Omental fat pad (tissue), 4 donors: Measurements from ENCODE around the gene BCL2L15. TPM values are rescaled to one million over a fixed set of nuclear protein-coding genes. Genes with fewer than 3 reads are reported as not detected.

Experiments
- ATAC-seq: fragments of 150-250 bp; one replicate; pipeline ENCODE4 v1.9.1; 2016; ENCODE audit warnings: mild to moderate bottlenecking, moderate library complexity; ENCODE audit not compliant: low FRiP score
- DNase-seq: peaks from one replicate; pipeline ENCODE4 v3.0.0-alpha.2; 2019; ENCODE audit warnings: low spot score
- total RNA-seq, 4 donors: library from RNA; depleted of rRNA; stranded (reverse); fragments of >200 nt; gene quantifications; one replicate each; pipeline ENCODE4 v1.1.0, GENCODE V29; 2016
- TF ChIP-seq, protein P1 (sequence below), 3 donors: fragments of 450-650 bp; IDR thresholded peaks; one replicate each; pipeline ENCODE4 v1.5.1; 2016 to 2017; ENCODE audit warnings: antibody characterized with exemption in 3 of 3, mild to moderate bottlenecking in 3 of 3, moderate library complexity in 2 of 3

BCL2L15 gene
- total RNA-seq, 4 donors from 2014 or later: 0.19 to 0.63 (median 0.37) TPM

- TF ChIP-seq, protein P1, sequence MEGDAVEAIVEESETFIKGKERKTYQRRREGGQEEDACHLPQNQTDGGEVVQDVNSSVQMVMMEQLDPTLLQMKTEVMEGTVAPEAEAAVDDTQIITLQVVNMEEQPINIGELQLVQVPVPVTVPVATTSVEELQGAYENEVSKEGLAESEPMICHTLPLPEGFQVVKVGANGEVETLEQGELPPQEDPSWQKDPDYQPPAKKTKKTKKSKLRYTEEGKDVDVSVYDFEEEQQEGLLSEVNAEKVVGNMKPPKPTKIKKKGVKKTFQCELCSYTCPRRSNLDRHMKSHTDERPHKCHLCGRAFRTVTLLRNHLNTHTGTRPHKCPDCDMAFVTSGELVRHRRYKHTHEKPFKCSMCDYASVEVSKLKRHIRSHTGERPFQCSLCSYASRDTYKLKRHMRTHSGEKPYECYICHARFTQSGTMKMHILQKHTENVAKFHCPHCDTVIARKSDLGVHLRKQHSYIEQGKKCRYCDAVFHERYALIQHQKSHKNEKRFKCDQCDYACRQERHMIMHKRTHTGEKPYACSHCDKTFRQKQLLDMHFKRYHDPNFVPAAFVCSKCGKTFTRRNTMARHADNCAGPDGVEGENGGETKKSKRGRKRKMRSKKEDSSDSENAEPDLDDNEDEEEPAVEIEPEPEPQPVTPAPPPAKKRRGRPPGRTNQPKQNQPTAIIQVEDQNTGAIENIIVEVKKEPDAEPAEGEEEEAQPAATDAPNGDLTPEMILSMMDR (IDR thresholded peaks at IDR 0.05): no peak
- DNase-seq (no peak), ATAC-seq (no peak)
Observed at GRCh38 chr1:113872219-113872935, 15.0 kb downstream of the BCL2L15 start.

GRCh38 chr1:113871597-113872113 is 15.7 kb downstream of the BCL2L15 start, which contains the start of gene PTPN22:
Gene PTPN22, minus strand, starts transcription at chr1:113871712.
- TF ChIP-seq, protein P1 (IDR thresholded peaks at IDR 0.05): no peak
- ATAC-seq (no peak), DNase-seq (no peak)

- ATAC-seq (no peak), DNase-seq (no peak)
- TF ChIP-seq, protein P1 (IDR thresholded peaks at IDR 0.05): no peak
Observed at GRCh38 chr1:113870778-113871177, 16.6 kb downstream of the BCL2L15 start.

- DNase-seq: no peak
- ATAC-seq: no peak
- TF ChIP-seq, protein P1 (IDR thresholded peaks at IDR 0.05): no peak
Observed at GRCh38 chr1:113868387-113869083, 18.8 kb downstream of the BCL2L15 start.

DNA sequence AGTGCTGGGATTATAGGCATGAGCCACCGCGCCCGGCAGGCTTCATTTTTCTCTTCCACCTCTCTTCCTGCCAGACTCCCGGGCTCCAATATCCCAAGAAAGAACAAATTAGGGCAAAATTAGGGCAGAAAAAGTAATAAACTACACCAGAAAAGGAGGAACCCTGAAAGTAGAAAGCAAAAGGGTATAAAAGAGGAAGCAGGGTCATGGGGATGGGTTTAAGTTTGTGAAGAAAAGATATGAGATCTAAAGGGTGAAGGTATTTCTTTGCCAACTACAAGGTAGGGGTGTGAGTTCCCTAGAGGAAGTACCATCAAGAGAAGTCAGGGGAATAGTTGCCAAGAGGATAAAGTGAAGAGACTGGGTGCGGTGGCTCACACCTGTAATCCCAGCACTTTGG is 25.7 kb downstream of the BCL2L15 start:
- TF ChIP-seq, protein P1 (IDR thresholded peaks at IDR 0.05): no peak
- no peak for ATAC-seq
- no peak for DNase-seq

- TF ChIP-seq, protein P1 (IDR thresholded peaks at IDR 0.05): no peak
- ATAC-seq (no peak), DNase-seq (no peak)
Observed at GRCh38 chr1:113860891-113861290, 26.5 kb downstream of the BCL2L15 start.
